Measurements from ENCODE around the gene MAGI2. TPM values are rescaled to one million over a fixed set of nuclear protein-coding genes. Genes with fewer than 3 reads are reported as not detected.

The MAGI2 gene
- total and polyA plus RNA-seq, 4 donors, result 0.37 to 4.1 (median 1.4) TPM

GRCh38 chr7:78499971-78500370 is 953.5 kb downstream of the MAGI2 start:
- H3K4me3 ChIP-seq (ENCODE audit: low read depth in 1 of 3, low read length in 3 of 3), result no peak overlapping the region
- WGBS, result 94% methylated on average over 2 of the region's 2 CpGs
- no peak overlapping the region for H3K27ac ChIP-seq (ENCODE audit: low read depth in 1 of 2, low read length in 2 of 2)
- no peak for DNase-seq (ENCODE audit: low spot score)
- H3K36me3 ChIP-seq (ENCODE audit: control insufficient read depth in 4 of 4, insufficient read depth in 3 of 4, low read depth in 1 of 4, low read length in 3 of 4), result no peaks in the 10 kb centered on the region
- H3K9me3 ChIP-seq (ENCODE audit: control insufficient read depth in 4 of 4, low read length in 3 of 4), result no peaks in the 10 kb centered on the region
- no peak overlapping the region for H3K9ac ChIP-seq (ENCODE audit: low read depth in 1 of 2, low read length in 2 of 2)
- TF ChIP-seq NR2F2 (IDR thresholded peaks at IDR 0.05) (no peak), RAD21 (IDR thresholded peaks at IDR 0.05) (no peak), ZBTB33 (IDR thresholded peaks at IDR 0.05) (no peak), EGR1 (IDR thresholded peaks at IDR 0.05; ENCODE audit: low read depth in 2 of 2) (no peak), ATF3 (IDR thresholded peaks at IDR 0.05) (no peak), RXRA (IDR thresholded peaks at IDR 0.05) (no peak), HNF4A (conservative IDR thresholded peaks at IDR 0.05) (no peak), MAX (IDR thresholded peaks at IDR 0.05) (no peak), FOXA2 (IDR thresholded peaks at IDR 0.05) (no peak), SP1 (IDR thresholded peaks at IDR 0.05) (no peak), HNF4G (IDR thresholded peaks at IDR 0.05) (no peak), JUND (IDR thresholded peaks at IDR 0.05) (no peak), REST (IDR thresholded peaks at IDR 0.05) (no peak)
- H3K27me3 ChIP-seq (ENCODE audit: control insufficient read depth in 4 of 4, insufficient read depth in 4 of 4, low read length in 3 of 4), result no peaks in the 10 kb centered on the region
- H3K4me1 ChIP-seq (ENCODE audit: control insufficient read depth in 4 of 4, insufficient read depth in 4 of 4, low read length in 3 of 4), result no peaks in the 10 kb centered on the region

GRCh38 chr7:78499283-78499682 is 954.2 kb downstream of the MAGI2 start:
- 87% methylated on average over 2 of the region's 2 CpGs for WGBS
- TF ChIP-seq HNF4A (conservative IDR thresholded peaks at IDR 0.05) (no peak), CTCF (IDR thresholded peaks at IDR 0.05; ENCODE audit: low read depth, low read length, missing input control) (no peak), SP1 (IDR thresholded peaks at IDR 0.05) (no peak), GABPA (IDR thresholded peaks at IDR 0.05 in 1 of 2, conservative IDR thresholded peaks at IDR 0.05 in 1 of 2) (no peak), EGR1 (IDR thresholded peaks at IDR 0.05; ENCODE audit: low read depth in 2 of 2) (no peak), REST (IDR thresholded peaks at IDR 0.05) (no peak), HNF4G (IDR thresholded peaks at IDR 0.05) (no peak), ATF3 (IDR thresholded peaks at IDR 0.05) (no peak), FOXA1 (IDR thresholded peaks at IDR 0.05) (no peak), MAX (IDR thresholded peaks at IDR 0.05) (no peak), NR2F2 (IDR thresholded peaks at IDR 0.05) (no peak), RAD21 (IDR thresholded peaks at IDR 0.05) (no peak), FOXA2 (IDR thresholded peaks at IDR 0.05) (no peak), JUND (IDR thresholded peaks at IDR 0.05) (no peak), YY1 (IDR thresholded peaks at IDR 0.05) (no peak), ZBTB33 (IDR thresholded peaks at IDR 0.05) (no peak)

More at GRCh38 chr7:78499283-78499682, 954.2 kb downstream of the MAGI2 start:
- H3K9ac ChIP-seq (ENCODE audit: low read depth in 1 of 2, low read length in 2 of 2), result no peak overlapping the region
- no peak overlapping the region for H3K27ac ChIP-seq (ENCODE audit: low read depth in 1 of 2, low read length in 2 of 2)
- no peak for DNase-seq (ENCODE audit: low spot score)
- no peak overlapping the region for H3K4me3 ChIP-seq (ENCODE audit: low read depth in 1 of 3, low read length in 3 of 3)
- H3K4me1 ChIP-seq (ENCODE audit: control insufficient read depth in 4 of 4, insufficient read depth in 4 of 4, low read length in 3 of 4), result no peaks in the 10 kb centered on the region
- H3K9me3 ChIP-seq (ENCODE audit: control insufficient read depth in 4 of 4, low read length in 3 of 4), result no peaks in the 10 kb centered on the region
- H3K27me3 ChIP-seq (ENCODE audit: control insufficient read depth in 4 of 4, insufficient read depth in 4 of 4, low read length in 3 of 4), result no peaks in the 10 kb centered on the region
- no peaks in the 10 kb centered on the region for H3K36me3 ChIP-seq (ENCODE audit: control insufficient read depth in 4 of 4, insufficient read depth in 3 of 4, low read depth in 1 of 4, low read length in 3 of 4)

Data from liver (tissue), 9 donors.